PC-9 (cell line): Measurements from ENCODE around the gene IGDCC3.

Experiments
- EZH2 ChIP-seq: fragments of 200-600 bp; sonication (generic); IDR thresholded peaks from 2 replicates; pipeline ENCODE4 v1.8.0; 2017; ENCODE audit warnings: antibody characterized with exemption, low read depth
- TF ChIP-seq, protein P1 (sequence below): fragments of 200-600 bp; sonication (generic); conservative IDR thresholded peaks from 2 replicates; pipeline ENCODE4 v1.6.1; 2017; ENCODE audit warnings: mixed run types, antibody characterized with exemption, mild to moderate bottlenecking, moderate library complexity

DNA sequence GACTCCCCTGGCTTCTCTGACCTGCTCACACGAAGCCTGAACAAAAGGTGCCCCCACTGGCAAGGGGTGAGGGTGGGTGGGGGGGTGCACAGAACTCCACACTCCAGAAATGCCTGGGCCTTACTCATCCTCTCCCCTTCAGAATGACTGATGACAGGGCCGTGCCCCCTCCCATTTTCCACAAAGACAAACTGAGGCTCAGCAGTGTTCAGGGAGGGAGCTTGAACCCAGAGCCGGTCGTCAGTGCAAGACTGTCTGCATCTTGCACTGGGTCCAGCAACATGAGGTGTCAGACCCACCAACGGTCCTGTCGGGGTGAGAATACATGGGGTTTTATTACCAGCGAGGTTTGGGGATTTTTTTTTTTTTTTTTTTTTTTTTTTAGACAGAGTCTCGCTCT lies 15.3 kb downstream of the IGDCC3 start:
- TF ChIP-seq, protein P1, sequence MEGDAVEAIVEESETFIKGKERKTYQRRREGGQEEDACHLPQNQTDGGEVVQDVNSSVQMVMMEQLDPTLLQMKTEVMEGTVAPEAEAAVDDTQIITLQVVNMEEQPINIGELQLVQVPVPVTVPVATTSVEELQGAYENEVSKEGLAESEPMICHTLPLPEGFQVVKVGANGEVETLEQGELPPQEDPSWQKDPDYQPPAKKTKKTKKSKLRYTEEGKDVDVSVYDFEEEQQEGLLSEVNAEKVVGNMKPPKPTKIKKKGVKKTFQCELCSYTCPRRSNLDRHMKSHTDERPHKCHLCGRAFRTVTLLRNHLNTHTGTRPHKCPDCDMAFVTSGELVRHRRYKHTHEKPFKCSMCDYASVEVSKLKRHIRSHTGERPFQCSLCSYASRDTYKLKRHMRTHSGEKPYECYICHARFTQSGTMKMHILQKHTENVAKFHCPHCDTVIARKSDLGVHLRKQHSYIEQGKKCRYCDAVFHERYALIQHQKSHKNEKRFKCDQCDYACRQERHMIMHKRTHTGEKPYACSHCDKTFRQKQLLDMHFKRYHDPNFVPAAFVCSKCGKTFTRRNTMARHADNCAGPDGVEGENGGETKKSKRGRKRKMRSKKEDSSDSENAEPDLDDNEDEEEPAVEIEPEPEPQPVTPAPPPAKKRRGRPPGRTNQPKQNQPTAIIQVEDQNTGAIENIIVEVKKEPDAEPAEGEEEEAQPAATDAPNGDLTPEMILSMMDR: no peak
- no peak for TF ChIP-seq EZH2
